SK-N-SH treated with all-trans-retinoic acid at 6 μM for 48 hours (cell line): ENCODE measurements around the gene BTBD3.

Experiments used
- ATAC-seq: fragments of 200-7000 bp; cut with Tn5 transposase; 3 replicates; pipeline ENCODE4 v1.9.1; 2020; ENCODE audit warnings: mild to moderate bottlenecking, moderate library complexity
- ARNTL ChIP-seq: fragments of 450-650 bp; formaldehyde crosslinking; IDR thresholded peaks from 2 replicates; pipeline ENCODE4 v1.5.0; 2020; ENCODE audit warnings: low read depth, mild to moderate bottlenecking, moderate library complexity, borderline replicate concordance
- BACH2 ChIP-seq: fragments of 250-450 bp; sonication (Bioruptor Pico); IDR thresholded peaks from 2 replicates; pipeline ENCODE4 v1.9.0; 2021; ENCODE audit warnings: mild to moderate bottlenecking, borderline replicate concordance
- CSDC2 ChIP-seq: fragments of 250-450 bp; sonication (Bioruptor Pico); IDR thresholded peaks from 2 replicates; pipeline ENCODE4 v1.5.0; 2020; ENCODE audit warnings: mild to moderate bottlenecking, moderate library complexity
- ESRRG ChIP-seq: fragments of 250-450 bp; sonication (Bioruptor Pico); IDR thresholded peaks from 2 replicates; pipeline ENCODE4 v1.6.1; 2021; ENCODE audit warnings: mild to moderate bottlenecking
- GLIS3 ChIP-seq: fragments of 250-450 bp; sonication (Bioruptor Pico); IDR thresholded peaks from 2 replicates; pipeline ENCODE4 v1.5.0; 2020; ENCODE audit warnings: mild to moderate bottlenecking, moderate library complexity
- ISL1 ChIP-seq: fragments of 250-450 bp; sonication (Bioruptor Pico); IDR thresholded peaks from 2 replicates; pipeline ENCODE4 v2.1.2; 2022; ENCODE audit warnings: mild to moderate bottlenecking, moderate library complexity
- OSR1 ChIP-seq: fragments of 250-450 bp; sonication (Bioruptor Pico); IDR thresholded peaks from 2 replicates; pipeline ENCODE4 v1.8.0; 2022; ENCODE audit warnings: moderate library complexity, mild to moderate bottlenecking, inconsistent platforms
- PPARA ChIP-seq: fragments of 250-450 bp; sonication (Bioruptor Pico); IDR thresholded peaks from 2 replicates; pipeline ENCODE4 v1.5.0; 2020; ENCODE audit warnings: mild to moderate bottlenecking, borderline replicate concordance
- RARB ChIP-seq: fragments of 250-450 bp; sonication (Bioruptor Pico); IDR thresholded peaks from 2 replicates; pipeline ENCODE4 v1.8.0; 2021; ENCODE audit warnings: mild to moderate bottlenecking, moderate library complexity
- SNAI2 ChIP-seq: fragments of 250-450 bp; sonication (Bioruptor Pico); IDR thresholded peaks from 2 replicates; pipeline ENCODE4 v1.5.0; 2020; ENCODE audit warnings: mild to moderate bottlenecking, moderate library complexity
- TCF4 ChIP-seq: fragments of 250-450 bp; sonication (Bioruptor Pico); IDR thresholded peaks from 2 replicates; pipeline ENCODE4 v1.8.0; 2021; ENCODE audit warnings: mild to moderate bottlenecking, moderate library complexity, borderline replicate concordance
- ZC3H10 ChIP-seq: fragments of 250-450 bp; sonication (Bioruptor Pico); IDR thresholded peaks from 2 replicates; pipeline ENCODE4 v1.5.1; 2021; ENCODE audit warnings: mild to moderate bottlenecking, moderate library complexity
- ZFP30 ChIP-seq: fragments of 450-650 bp; formaldehyde crosslinking; IDR thresholded peaks from 2 replicates; pipeline ENCODE4 v1.5.0; 2022; ENCODE audit warnings: mild to moderate bottlenecking, moderate library complexity
- ZNF565 ChIP-seq: fragments of 450-650 bp; formaldehyde crosslinking; conservative IDR thresholded peaks from 2 replicates; pipeline ENCODE4 v1.5.0; 2020; ENCODE audit warnings: low read depth, mild to moderate bottlenecking, moderate library complexity
- ZNF70 ChIP-seq: fragments of 450-650 bp; formaldehyde crosslinking; IDR thresholded peaks from 2 replicates; pipeline ENCODE4 v1.5.0; 2020; ENCODE audit warnings: mild to moderate bottlenecking, moderate library complexity
- ZNF8 ChIP-seq: fragments of 450-650 bp; formaldehyde crosslinking; IDR thresholded peaks from 2 replicates; pipeline ENCODE4 v1.5.0; 2020; ENCODE audit warnings: mild to moderate bottlenecking, moderate library complexity
- TF ChIP-seq, protein P1 (sequence below): fragments of 250-450 bp; sonication (Bioruptor Pico); IDR thresholded peaks from 2 replicates; pipeline ENCODE4 v1.8.0; 2020; ENCODE audit warnings: mild to moderate bottlenecking, moderate library complexity, borderline replicate concordance
- TF ChIP-seq, protein P2 (sequence below): fragments of 250-450 bp; sonication (Bioruptor Pico); IDR thresholded peaks from 2 replicates; pipeline ENCODE4 v1.8.0; 2021; ENCODE audit warnings: low read depth, mild to moderate bottlenecking, moderate library complexity, borderline replicate concordance
- TF ChIP-seq, protein P3 (sequence below): fragments of 250-450 bp; sonication (Bioruptor Pico); IDR thresholded peaks from 2 replicates; pipeline ENCODE4 v1.5.1; 2020; ENCODE audit warnings: low read depth, mild to moderate bottlenecking, moderate library complexity
- TF ChIP-seq, protein P4 (sequence below): fragments of 250-450 bp; sonication (Bioruptor Pico); IDR thresholded peaks from 2 replicates; pipeline ENCODE4 v1.5.1; 2021; ENCODE audit warnings: mild to moderate bottlenecking, moderate library complexity
- TF ChIP-seq, protein P5 (sequence below): fragments of 250-450 bp; sonication (Bioruptor Pico); IDR thresholded peaks from 2 replicates; pipeline ENCODE4 v1.5.0; 2020; ENCODE audit warnings: mild to moderate bottlenecking, moderate library complexity

BTBD3 gene

DNA sequence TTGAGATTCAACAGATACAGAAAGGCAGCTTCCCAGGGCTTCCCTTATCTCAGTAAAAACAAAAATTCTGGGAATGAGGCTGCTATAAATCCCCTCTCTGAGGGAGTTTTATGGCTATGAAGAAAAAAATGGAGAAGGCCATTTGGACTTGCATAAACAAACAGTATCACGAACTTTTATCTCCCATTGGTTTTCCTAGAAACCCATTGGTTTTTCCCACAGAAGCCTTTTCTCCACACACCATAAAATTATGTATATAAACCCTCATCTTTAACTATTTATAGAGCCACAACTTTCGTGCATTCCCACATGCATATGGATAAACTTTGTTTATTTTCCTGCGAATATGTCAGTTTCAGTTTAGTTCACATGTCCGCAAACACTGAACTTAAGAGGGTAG, 36.2 kb upstream of the BTBD3 start:
- TF ChIP-seq RARB (CRISPR knock-in tag) = no peak
- no peak for ATAC-seq

DNA sequence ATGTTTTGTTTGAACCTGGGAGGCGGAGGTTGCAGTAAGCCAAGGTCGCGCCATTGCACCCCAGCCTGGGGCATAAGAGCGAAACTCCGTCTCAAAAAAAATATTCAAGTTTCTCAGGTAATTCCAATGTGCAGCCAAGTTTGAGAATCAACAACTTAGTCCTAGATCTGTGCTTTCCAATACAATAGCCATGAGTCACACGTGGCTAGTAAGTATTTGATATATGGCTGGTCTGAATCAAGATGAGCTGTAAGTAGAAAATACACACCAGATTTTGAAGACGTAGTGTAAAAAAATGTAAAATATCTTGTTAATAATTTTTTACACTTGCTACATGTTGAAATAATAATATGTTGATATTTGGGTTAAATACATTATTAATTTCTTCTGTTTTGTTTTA, 35.0 kb upstream of the BTBD3 start:
- no peak for ATAC-seq

DNA sequence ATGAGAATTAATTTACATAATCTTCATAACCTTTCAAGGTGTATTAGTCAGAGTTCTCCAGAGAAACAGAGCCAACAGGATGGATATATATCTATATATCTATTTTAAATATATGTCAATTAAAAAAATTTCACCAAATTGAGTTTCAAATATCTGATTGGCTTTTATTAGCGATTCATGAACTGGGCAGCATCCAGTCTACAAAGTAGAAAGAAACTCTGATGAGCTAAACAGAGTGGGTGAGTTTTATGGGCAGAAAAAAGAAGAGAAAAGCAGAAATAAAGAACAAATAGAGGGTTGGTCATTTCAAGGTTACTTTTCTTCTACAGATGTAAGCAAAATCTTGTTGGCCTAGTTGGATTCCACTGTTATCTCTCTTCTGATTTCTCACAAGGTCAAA, 29.0 kb upstream of the BTBD3 start:
- no peak for ATAC-seq
- TF ChIP-seq PPARA (CRISPR knock-in tag) (no peak), ZNF8 (CRISPR knock-in tag) (no peak), ZNF565 (CRISPR knock-in tag) (no peak), GLIS3 (no peak), SNAI2 (no peak), CSDC2 (CRISPR knock-in tag) (no peak), ESRRG (no peak), RARB (CRISPR knock-in tag) (no peak)
- TF ChIP-seq, protein P1, sequence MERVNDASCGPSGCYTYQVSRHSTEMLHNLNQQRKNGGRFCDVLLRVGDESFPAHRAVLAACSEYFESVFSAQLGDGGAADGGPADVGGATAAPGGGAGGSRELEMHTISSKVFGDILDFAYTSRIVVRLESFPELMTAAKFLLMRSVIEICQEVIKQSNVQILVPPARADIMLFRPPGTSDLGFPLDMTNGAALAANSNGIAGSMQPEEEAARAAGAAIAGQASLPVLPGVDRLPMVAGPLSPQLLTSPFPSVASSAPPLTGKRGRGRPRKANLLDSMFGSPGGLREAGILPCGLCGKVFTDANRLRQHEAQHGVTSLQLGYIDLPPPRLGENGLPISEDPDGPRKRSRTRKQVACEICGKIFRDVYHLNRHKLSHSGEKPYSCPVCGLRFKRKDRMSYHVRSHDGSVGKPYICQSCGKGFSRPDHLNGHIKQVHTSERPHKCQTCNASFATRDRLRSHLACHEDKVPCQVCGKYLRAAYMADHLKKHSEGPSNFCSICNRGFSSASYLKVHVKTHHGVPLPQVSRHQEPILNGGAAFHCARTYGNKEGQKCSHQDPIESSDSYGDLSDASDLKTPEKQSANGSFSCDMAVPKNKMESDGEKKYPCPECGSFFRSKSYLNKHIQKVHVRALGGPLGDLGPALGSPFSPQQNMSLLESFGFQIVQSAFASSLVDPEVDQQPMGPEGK (CRISPR knock-in tag) = no peak
- TF ChIP-seq, protein P2, sequence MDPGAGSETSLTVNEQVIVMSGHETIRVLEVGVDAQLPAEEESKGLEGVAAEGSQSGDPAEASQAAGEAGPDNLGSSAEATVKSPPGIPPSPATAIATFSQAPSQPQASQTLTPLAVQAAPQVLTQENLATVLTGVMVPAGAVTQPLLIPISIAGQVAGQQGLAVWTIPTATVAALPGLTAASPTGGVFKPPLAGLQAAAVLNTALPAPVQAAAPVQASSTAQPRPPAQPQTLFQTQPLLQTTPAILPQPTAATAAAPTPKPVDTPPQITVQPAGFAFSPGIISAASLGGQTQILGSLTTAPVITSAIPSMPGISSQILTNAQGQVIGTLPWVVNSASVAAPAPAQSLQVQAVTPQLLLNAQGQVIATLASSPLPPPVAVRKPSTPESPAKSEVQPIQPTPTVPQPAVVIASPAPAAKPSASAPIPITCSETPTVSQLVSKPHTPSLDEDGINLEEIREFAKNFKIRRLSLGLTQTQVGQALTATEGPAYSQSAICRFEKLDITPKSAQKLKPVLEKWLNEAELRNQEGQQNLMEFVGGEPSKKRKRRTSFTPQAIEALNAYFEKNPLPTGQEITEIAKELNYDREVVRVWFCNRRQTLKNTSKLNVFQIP (CRISPR knock-in tag) = no peak

More for the DNA sequence above, 35.0 kb upstream of the BTBD3 start:
- TF ChIP-seq, protein P3, sequence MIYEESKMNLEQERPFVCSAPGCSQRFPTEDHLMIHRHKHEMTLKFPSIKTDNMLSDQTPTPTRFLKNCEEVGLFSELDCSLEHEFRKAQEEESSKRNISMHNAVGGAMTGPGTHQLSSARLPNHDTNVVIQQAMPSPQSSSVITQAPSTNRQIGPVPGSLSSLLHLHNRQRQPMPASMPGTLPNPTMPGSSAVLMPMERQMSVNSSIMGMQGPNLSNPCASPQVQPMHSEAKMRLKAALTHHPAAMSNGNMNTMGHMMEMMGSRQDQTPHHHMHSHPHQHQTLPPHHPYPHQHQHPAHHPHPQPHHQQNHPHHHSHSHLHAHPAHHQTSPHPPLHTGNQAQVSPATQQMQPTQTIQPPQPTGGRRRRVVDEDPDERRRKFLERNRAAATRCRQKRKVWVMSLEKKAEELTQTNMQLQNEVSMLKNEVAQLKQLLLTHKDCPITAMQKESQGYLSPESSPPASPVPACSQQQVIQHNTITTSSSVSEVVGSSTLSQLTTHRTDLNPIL (CRISPR knock-in tag) = no peak
- TF ChIP-seq, protein P4, sequence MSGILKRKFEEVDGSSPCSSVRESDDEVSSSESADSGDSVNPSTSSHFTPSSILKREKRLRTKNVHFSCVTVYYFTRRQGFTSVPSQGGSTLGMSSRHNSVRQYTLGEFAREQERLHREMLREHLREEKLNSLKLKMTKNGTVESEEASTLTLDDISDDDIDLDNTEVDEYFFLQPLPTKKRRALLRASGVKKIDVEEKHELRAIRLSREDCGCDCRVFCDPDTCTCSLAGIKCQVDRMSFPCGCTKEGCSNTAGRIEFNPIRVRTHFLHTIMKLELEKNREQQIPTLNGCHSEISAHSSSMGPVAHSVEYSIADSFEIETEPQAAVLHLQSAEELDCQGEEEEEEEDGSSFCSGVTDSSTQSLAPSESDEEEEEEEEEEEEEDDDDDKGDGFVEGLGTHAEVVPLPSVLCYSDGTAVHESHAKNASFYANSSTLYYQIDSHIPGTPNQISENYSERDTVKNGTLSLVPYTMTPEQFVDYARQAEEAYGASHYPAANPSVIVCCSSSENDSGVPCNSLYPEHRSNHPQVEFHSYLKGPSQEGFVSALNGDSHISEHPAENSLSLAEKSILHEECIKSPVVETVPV = no peak
- TF ChIP-seq ZNF565 (CRISPR knock-in tag) (no peak), PPARA (CRISPR knock-in tag) (no peak), ISL1 (CRISPR knock-in tag) (no peak), ZFP30 (no peak), OSR1 (CRISPR knock-in tag) (no peak), ZNF70 (CRISPR knock-in tag) (no peak), TCF4 (CRISPR knock-in tag) (no peak), ZC3H10 (CRISPR knock-in tag) (no peak), BACH2 (no peak), SNAI2 (no peak), CSDC2 (CRISPR knock-in tag) (no peak), ARNTL (CRISPR knock-in tag) (no peak), ESRRG (no peak)
- TF ChIP-seq, protein P5, sequence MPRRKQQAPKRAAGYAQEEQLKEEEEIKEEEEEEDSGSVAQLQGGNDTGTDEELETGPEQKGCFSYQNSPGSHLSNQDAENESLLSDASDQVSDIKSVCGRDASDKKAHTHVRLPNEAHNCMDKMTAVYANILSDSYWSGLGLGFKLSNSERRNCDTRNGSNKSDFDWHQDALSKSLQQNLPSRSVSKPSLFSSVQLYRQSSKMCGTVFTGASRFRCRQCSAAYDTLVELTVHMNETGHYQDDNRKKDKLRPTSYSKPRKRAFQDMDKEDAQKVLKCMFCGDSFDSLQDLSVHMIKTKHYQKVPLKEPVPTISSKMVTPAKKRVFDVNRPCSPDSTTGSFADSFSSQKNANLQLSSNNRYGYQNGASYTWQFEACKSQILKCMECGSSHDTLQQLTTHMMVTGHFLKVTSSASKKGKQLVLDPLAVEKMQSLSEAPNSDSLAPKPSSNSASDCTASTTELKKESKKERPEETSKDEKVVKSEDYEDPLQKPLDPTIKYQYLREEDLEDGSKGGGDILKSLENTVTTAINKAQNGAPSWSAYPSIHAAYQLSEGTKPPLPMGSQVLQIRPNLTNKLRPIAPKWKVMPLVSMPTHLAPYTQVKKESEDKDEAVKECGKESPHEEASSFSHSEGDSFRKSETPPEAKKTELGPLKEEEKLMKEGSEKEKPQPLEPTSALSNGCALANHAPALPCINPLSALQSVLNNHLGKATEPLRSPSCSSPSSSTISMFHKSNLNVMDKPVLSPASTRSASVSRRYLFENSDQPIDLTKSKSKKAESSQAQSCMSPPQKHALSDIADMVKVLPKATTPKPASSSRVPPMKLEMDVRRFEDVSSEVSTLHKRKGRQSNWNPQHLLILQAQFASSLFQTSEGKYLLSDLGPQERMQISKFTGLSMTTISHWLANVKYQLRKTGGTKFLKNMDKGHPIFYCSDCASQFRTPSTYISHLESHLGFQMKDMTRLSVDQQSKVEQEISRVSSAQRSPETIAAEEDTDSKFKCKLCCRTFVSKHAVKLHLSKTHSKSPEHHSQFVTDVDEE (CRISPR knock-in tag) = no peak
- TF ChIP-seq, protein P1 (CRISPR knock-in tag) = no peak
- TF ChIP-seq, protein P2 (CRISPR knock-in tag) = no peak
